Measurements from ENCODE around the gene PRELID1.
"Not testable (repeated sequence)": the region's sequence is repeated elsewhere in the genome, so short reads cannot be mapped to it uniquely, and the experiment has no call there.

DNA sequence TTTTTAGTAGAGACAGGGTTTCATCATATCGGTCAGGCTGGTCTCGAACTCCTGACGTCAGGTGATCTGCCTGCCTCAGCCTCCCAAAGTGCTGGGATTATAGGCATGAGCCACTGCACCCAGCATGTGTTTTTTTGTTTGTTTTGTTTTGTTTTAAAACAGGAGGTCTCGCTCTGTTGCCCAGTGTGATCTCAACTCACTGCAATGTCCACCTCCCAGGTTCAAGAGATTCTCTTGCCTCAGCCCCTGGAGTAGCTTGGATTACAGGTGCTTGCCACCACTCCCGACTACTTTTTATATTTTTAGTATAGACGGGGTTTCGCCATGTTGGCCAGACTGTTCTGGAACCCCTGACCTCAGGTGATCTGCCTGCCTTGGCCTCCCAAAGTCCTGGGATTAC lies 44.9 kb upstream of the PRELID1 start:
- not testable (repeated sequence) for TF ChIP-seq CTCF, POLR2A (IDR thresholded peaks at IDR 0.05)
